ENCODE data around the gene KRT23. TPM values are rescaled to one million over a fixed set of nuclear protein-coding genes. Genes with fewer than 3 reads are reported as not detected.

KRT23 gene
- total and polyA plus RNA-seq, 2 of the 13 experiments (the other 11 are each of a cell fraction or from before 2014, with no cell fraction given) = 24.7 to 51.1 TPM

DNA sequence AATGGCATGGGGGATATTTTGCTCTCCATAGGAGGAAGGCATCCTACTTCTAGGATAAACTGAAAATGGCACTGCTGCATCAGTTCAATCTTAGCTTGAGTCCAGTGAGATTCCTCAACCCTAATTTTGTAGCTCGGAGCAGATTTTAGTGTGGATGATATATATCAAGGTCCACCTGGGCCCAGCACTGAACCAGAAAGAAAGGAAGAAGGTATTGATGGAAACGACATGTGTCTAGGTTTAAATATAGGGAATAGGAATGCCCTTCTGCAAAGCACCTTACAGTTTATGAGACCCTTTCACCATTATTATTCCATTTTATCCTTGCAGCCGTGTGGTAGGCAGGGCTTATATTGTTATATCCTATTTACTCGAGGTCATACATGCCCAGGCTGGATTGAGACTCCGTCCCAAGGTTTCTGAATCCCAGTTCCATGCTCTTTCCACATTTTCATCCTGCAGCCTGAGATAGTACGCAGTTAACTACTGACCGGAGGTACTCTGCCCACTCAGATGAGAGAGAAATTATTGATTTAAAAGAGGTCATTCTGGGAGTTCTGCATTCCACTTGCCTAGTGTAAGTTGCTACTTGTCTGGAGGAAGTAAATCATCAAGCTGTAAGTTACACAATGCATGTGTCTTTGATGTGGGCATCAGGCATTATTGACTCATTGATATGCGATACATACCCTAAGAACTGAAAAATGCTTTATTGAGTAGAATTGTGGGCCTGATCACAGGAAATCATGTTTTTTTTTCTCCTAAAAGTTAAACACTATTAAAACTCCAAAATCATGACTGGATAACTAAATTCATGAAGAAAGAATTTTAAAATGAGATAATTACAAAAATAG is 19.2 kb upstream of the KRT23 start (continued):
- TF ChIP-seq, protein P1, sequence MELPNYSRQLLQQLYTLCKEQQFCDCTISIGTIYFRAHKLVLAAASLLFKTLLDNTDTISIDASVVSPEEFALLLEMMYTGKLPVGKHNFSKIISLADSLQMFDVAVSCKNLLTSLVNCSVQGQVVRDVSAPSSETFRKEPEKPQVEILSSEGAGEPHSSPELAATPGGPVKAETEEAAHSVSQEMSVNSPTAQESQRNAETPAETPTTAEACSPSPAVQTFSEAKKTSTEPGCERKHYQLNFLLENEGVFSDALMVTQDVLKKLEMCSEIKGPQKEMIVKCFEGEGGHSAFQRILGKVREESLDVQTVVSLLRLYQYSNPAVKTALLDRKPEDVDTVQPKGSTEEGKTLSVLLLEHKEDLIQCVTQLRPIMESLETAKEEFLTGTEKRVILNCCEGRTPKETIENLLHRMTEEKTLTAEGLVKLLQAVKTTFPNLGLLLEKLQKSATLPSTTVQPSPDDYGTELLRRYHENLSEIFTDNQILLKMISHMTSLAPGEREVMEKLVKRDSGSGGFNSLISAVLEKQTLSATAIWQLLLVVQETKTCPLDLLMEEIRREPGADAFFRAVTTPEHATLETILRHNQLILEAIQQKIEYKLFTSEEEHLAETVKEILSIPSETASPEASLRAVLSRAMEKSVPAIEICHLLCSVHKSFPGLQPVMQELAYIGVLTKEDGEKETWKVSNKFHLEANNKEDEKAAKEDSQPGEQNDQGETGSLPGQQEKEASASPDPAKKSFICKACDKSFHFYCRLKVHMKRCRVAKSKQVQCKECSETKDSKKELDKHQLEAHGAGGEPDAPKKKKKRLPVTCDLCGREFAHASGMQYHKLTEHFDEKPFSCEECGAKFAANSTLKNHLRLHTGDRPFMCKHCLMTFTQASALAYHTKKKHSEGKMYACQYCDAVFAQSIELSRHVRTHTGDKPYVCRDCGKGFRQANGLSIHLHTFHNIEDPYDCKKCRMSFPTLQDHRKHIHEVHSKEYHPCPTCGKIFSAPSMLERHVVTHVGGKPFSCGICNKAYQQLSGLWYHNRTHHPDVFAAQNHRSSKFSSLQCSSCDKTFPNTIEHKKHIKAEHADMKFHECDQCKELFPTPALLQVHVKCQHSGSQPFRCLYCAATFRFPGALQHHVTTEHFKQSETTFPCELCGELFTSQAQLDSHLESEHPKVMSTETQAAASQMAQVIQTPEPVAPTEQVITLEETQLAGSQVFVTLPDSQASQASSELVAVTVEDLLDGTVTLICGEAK (IDR thresholded peaks at IDR 0.05) = no peak
- TF ChIP-seq, protein P1 (CRISPR knock-in tag; IDR thresholded peaks at IDR 0.05) = peak; percentile 53; the same call in 1 of the 2 replicates
- TF ChIP-seq NFE2L2 (IDR thresholded peaks at IDR 0.05; ENCODE audit: low read length) = no peak; the same call in 1 of the 2 replicates
- TF ChIP-seq, protein P2, sequence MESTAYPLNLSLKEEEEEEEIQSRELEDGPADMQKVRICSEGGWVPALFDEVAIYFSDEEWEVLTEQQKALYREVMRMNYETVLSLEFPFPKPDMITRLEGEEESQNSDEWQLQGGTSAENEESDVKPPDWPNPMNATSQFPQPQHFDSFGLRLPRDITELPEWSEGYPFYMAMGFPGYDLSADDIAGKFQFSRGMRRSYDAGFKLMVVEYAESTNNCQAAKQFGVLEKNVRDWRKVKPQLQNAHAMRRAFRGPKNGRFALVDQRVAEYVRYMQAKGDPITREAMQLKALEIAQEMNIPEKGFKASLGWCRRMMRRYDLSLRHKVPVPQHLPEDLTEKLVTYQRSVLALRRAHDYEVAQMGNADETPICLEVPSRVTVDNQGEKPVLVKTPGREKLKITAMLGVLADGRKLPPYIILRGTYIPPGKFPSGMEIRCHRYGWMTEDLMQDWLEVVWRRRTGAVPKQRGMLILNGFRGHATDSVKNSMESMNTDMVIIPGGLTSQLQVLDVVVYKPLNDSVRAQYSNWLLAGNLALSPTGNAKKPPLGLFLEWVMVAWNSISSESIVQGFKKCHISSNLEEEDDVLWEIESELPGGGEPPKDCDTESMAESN (CRISPR knock-in tag; conservative IDR thresholded peaks at IDR 0.05) = peak; percentile 72
- no peak for TF ChIP-seq ZNF234 (CRISPR knock-in tag; conservative IDR thresholded peaks at IDR 0.05)
- peak; percentile 85 for TF ChIP-seq HOXA3 (CRISPR knock-in tag; IDR thresholded peaks at IDR 0.05)
- TF ChIP-seq, protein P3, sequence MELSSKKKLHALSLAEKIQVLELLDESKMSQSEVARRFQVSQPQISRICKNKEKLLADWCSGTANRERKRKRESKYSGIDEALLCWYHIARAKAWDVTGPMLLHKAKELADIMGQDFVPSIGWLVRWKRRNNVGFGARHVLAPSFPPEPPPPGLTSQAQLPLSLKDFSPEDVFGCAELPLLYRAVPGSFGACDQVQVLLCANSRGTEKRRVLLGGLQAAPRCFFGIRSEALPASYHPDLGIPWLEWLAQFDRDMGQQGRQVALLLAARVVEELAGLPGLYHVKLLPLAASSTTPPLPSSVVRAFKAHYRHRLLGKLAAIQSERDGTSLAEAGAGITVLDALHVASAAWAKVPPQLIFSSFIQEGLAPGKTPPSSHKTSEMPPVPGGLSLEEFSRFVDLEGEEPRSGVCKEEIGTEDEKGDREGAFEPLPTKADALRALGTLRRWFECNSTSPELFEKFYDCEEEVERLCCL (CRISPR knock-in tag; IDR thresholded peaks at IDR 0.05; ENCODE audit: borderline replicate concordance) = no peak
- peak; percentile 96 for TF ChIP-seq IRF2 (CRISPR knock-in tag; IDR thresholded peaks at IDR 0.05)
- peak; percentile 70 for TF ChIP-seq GABPB1 (CRISPR knock-in tag; IDR thresholded peaks at IDR 0.05)
- TF ChIP-seq, protein P4, sequence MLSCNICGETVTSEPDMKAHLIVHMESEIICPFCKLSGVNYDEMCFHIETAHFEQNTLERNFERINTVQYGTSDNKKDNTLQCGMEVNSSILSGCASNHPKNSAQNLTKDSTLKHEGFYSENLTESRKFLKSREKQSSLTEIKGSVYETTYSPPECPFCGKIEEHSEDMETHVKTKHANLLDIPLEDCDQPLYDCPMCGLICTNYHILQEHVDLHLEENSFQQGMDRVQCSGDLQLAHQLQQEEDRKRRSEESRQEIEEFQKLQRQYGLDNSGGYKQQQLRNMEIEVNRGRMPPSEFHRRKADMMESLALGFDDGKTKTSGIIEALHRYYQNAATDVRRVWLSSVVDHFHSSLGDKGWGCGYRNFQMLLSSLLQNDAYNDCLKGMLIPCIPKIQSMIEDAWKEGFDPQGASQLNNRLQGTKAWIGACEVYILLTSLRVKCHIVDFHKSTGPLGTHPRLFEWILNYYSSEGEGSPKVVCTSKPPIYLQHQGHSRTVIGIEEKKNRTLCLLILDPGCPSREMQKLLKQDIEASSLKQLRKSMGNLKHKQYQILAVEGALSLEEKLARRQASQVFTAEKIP (CRISPR knock-in tag; IDR thresholded peaks at IDR 0.05; ENCODE audit: borderline replicate concordance) = no peak
- peak; percentile 41; the same call in 1 of the 2 replicates for TF ChIP-seq ZSCAN20 (CRISPR knock-in tag; IDR thresholded peaks at IDR 0.05; ENCODE audit: borderline replicate concordance)
- no peak for TF ChIP-seq ZNF547 (CRISPR knock-in tag; IDR thresholded peaks at IDR 0.05)
- TF ChIP-seq TEAD3 (CRISPR knock-in tag; optimal IDR thresholded peaks at IDR 0.05; ENCODE audit: borderline replicate concordance) = peak; percentile 100
- no peak for TF ChIP-seq MTF2 (CRISPR knock-in tag; IDR thresholded peaks at IDR 0.05; ENCODE audit: borderline replicate concordance)
- peak; percentile 77; the same call in 1 of the 2 replicates for TF ChIP-seq ZFP37 (CRISPR knock-in tag; IDR thresholded peaks at IDR 0.05; ENCODE audit: borderline replicate concordance)
